ENCODE measurements around the gene KIAA1614.

KIAA1614 gene

DNA sequence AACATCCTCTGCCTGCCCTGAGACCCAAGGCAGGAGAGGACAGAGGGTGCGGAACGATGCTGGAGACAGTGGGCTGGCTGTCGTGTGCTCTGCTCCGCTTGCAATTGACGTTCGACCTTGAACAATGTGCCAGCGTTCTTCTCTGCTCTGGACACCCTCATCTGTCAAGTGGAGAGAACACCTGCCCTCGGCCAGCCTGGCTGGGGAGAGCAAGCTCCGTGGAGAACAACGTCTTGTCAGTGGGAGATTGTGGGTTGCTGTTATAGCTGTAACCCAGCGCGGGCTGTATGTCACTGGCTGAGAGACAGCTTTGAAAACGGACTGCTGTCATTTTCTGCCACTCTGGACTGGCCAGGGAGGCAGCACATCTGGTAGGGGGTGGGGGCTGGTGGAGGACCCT lies 14.7 kb downstream of the KIAA1614 start:
- DNase-seq: peak; percentile 84

DNA sequence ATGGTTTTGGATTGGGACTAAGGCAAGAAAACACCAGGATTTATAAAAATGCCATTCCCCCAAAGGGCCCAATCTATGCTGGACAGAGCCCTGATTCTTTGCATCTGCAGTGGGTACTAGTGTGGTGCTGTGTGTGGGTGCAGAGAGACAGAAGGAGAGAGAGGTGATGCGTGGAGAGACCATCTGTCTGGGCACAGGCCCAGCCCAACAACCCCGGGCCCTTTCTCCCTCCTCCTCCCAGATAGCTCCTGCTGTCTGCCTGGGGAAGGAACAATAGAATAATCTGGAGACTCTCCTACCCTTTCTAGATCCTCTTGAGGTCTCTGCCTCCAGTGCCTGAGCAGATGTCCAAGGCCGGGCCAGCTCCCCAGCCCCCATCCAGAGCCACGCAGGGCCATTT lies 15.1 kb downstream of the KIAA1614 start:
- DNase-seq: peak; percentile 96

DNA sequence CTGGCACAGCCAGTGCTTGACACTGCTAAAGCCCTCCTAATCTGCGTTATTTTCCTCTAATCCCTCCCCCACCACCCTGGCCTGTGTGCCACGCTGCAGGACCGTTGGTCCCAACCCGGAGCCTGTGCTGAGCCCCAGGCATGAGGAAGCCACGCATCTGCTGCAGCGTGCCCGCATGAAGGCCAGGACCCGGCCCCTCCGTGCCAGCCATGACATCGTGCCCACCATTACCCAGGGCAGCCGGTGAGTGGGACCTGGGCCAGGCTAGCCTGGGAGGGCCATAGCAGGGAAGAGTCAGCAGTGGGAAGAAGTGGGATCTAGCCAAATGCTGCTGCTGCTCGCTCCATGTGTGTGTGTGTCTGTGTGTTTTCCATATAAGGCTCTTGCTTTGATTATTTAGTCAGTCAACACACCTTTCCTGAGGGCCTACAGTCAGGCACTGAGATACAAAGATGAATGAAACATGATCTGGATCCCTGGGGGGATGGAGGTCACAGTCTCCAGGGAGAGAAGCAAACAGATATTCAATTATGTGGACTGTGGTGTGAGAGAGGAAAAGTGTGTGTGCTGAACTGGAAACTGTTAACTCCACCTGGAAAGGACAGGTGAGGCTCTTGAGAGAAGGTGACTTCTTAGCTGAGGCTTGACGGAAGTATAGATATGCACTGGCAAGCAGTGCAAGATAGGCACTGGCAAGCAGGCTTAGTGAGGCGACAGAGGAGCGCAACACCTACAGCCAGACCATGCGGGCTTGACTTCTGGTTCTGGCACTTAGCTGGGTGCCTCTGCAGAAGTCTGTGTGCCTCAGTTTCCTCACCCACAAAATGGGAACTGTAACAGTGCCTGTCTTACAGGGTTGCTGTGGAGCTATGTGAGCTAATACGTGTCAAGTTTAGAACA lies 15.9 kb downstream of the KIAA1614 start:
- DNase-seq: peak; percentile 83

DNA sequence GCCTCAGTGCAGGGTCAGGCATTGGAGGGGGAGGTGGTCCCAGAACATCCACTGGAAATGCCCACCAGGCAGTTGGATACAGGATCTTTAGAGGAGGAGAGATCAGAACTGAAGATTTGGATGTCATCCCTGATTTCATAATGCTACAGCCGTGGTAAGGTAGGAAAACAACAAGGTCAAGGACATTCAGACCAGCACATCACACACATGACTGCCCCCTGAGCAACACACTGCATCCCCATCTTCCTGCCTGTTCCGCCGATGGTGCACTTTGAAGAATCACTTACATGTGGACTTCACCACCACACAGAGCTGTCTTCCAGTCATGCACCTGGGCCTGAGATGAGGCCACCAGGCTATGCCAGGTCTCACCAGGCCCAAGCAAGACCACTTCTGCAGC lies 16.7 kb downstream of the KIAA1614 start:
- DNase-seq: no peak

DNA sequence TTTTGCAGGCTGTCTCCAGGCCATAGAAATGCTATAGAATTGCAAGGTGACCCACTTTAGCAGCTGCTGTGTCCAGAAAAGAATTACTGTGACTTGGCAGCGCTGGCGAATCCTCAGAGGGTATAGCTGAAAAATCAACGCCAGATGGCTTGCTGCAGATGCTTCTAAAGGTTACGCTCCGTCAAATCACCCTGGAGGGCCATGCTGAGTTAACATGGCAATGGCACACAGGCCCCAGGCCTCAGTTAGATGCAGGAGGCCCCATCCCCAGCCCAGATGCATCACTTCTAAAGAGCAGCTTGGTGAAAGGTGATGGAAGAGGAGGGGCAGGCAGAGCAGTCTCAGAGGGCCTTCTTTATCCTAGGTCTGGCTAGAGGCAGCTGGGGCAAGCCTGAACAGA lies 18.0 kb downstream of the KIAA1614 start:
- peak; percentile 99 for DNase-seq

DNA sequence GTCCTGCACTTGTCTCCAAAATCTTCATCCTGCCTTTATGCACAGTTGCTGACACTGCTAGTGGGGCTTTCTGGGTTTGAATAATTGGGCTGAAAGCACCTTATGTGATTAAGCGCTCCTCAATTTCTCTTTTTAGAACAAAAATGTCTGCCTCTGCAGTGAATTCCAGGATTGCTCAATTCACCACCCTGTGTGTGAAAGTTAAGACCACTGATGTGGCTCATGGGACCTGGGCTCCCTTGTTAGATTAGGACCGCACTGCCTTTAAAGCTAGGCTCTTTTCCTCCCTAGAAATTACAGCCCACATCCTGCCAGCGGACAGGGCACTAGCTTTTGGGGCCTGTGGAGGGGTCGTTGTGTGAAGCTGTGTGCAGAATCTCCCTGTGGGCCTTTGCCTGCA lies 18.8 kb downstream of the KIAA1614 start:
- no peak for DNase-seq

DNA sequence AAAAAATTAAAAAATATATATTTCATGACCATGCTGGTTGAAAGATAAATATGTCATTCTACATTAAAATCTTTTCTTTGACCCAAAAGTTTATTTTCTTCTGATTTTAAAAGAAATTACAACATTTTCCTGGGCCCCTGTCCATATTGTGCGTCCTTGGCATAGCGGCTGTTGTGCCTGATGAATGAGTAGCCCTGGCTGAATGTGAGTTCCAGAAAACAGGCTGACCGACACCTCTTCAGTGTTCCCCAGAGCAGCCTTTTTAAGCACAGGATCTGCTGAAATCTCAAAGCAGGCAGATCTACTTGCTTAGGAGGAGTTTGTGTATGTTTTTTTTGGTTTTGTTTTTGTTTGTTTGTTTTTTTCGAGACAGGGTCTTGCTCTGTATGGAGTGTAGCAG lies 19.7 kb downstream of the KIAA1614 start:
- DNase-seq: no peak

DNA sequence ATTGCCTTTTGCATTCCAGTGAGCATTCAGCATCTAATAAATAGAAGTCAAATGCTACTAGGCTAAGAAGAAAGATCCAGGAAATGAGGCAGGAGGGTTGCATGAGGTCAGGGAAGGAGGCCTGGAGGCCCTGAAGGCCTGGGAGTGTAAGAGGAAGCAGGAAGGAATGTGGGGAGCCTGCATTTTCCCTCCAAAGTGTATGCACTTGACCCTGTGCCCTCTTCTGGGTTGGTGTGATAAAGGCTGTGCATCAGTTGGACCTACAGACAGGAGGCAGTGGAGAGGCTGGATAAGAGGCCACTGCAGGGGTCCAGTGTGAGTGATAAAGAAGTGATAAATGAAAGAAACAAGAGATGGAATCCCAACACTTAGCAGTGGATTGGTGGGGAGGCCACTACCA lies 20.4 kb downstream of the KIAA1614 start:
- no peak for DNase-seq

DNA sequence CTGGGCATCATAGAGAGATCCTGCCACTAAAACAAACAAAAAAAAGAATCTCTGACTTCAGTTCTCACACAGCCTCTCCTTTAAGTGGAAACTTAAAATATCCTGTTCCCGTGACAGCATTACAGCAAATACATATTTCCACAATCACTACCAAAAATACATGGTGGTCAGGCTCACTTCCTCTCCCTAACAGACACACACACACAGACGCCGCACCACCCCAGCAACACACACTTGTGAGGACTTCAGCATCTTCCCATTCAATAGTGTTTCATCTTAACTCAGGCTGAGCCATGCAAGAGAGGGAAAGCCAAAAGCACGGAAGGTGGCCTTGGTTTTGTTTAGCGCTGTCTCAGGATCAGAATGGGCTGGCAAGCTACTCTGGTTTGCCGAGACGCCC lies 21.9 kb downstream of the KIAA1614 start:
- no peak for DNase-seq

DNA sequence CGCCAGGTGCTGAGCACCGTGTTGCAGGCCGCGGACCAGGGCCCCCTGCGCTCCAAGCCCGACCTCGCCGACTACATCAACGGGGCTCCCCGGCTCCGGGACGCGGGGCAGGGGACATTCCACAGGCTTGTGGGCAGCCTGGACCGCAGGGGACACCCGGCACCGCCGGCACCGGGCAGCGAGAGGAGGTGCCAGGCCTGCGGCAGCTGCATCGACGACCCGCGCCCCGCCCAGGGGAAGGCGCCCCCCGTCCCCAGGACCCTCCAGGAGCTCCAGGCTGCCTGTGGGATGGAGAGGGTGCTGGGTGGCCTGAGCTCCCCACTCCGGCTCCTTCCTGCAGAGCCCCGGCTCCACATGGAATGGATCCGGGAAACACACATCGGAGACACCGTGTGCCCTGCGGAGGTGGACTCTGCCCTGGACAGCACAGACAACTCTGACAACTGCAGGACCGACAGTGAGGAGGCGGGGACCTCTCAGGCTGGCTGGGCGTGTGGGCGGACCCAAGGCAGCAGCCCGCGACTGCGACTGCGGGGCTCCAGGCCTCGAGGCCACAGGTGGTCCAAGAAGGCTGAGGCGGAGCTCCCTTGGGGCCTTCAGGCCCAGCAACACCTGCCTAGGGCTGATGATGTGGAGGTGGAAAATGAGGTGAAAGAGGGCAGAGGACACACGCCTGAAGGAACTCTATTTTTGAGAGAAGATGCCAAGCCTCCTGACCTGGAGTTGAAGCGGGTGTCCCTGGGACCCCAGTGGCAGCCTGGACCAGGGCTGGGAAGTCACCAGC lies 22.8 kb downstream of the KIAA1614 start:
- DNase-seq: no peak

DNA sequence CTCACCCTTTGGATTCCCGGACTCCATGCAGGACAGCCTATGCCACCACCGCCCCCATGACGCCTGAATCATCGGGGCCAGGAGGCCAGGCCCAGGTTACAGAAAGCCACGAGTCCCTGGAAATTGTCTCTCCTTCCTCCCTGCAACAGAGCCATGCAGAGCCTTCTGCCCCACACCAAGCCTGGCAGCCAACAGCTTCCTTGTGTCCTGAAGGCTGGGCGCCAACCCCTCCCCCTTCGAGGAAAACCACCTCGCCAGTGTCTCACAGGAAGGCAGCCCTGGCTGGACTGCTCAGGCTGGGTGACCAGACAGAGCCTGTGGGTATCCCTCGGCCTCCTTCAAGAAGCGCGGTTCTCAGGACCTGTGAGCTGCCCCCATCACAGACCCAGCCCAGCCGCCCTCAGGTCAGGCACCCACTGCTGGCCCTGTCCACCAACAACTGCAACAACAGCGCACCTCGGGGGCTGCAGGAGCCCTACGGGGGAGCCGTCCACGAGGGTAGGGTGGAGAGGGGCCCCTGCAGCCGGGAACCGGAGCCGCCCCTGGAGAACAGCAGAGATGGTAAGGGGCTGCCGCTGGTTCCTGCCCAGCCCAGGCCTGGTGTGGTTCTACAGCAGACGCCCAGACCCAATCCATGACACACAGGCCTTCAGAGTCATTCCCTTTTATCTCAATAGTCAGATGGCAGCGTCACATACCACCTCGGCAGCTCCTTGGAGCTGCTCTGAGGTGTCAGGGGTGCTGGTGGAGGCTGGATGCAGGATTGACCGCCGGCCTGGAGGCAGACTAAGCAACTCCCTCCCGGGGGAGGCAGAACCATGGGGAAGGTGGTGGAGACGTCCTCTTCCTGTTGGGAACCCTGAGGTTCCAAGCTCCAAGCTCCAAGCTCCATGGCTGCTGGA lies 23.7 kb downstream of the KIAA1614 start:
- no peak for DNase-seq

DNA sequence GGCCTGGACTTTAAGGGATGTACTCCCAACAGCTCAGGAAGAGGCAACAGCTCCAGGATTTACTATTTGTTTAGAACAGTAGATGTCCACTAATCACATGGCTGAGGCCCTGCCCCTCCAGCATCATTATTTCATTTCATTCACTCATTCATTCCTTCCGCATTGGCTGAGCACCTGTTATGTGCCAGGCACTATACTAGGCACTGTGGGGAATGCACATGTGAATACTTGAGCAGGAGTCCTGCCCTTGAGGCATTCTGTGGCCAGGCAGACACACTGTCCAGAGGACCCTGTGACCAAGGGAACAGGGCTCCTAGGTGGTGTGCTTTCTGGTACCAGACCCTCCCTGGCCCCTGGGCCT lies 24.3 kb downstream of the KIAA1614 start:
- no peak for DNase-seq

DNA sequence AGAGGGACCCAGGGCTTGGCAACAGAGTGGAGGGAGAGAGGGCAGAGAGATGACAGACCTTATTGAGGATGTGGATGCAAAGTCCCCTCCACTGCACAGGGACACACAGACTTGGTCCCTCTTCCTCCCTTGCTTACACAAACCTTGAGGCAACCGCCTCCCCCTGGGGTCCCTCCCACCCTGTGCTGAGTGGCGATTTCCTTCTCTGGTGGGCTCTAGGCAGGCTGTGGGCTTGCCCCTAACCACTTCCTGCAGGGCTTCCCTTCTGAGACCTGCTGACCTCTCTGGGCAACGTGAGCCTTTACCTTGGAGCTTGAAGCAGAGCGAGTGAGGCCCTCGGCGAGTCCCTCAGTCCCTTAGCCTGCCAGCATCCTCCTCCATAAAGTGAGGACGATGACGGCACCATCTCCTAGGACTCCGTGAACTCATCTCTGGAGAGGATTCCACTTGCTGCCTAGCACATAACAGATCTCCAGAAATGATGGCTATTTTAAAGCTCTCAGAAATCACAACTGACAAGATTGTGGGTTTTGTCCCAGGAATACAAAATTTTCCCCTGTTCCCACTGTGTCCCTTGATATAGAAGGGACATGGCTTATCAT lies 25.0 kb downstream of the KIAA1614 start:
- no peak for DNase-seq

DNA sequence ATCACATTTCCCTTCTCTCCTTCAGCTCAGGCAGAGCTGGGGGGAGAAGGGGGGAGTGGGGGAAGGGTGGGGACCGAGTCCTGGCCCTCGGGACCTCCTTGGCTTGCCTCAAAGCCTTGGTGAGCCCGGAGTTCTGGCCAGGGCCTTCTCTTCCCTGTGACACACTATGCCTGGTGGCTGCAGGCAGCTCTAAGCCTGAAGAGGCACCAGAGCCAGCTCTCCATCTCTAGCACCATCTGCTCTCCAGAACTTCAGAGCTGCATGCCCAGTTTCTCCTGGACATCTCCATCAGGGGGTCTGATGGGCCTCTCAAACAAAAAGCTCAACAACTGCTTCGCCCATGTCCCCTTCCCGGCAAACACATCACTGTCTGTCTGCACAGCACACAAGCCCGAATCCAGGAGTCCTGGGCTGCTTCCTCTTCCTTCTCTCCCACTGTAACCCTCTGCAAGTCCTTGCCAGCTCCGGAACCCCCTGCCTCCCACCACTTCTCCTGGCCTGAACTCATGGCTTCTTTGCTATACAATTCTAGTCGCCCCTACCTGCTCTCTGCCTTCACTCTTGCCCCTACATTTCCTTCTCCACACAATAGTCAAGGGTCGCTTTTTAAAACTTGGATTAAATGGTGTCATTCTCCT lies 26.5 kb downstream of the KIAA1614 start:
- DNase-seq: no peak

DNA sequence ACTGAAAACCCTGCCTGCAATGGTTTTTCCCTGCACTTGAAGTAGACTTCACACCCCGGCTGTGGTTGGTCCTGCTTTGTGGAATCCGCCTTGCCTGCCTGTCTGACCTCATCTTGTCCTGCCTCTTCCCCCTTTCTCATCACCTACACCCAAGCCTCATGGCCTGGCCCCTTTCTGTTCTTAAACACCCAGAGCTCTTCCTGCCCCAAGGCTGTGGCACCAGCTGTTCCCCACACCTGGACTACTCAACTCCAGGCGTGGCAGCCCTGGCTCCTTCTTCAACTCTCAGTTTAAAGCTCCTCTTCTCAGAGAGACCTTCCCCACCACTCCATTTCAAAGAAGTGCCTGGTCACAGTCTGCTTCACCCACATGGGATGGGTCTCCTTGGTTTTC lies 27.0 kb downstream of the KIAA1614 start:
- DNase-seq: no peak

DNA sequence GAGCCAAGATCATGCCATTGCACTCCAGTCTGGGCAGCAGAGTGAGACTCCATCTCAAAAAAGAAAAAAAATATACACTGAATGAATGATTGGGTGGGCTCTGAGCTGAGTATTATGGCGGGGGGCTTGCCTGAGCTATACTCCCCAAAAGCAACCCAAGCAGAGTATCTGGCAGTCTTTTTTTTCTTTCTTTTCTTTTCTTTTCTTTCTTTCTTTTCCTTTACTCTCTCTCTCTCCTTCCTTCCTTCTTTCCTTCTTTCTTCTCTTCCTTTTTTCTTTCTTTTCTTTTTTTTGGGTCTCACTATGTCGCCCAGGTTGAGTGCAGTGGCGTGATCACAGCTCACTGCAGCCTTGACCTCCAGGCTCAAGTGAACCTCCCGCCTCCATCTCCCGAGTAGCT lies 27.7 kb downstream of the KIAA1614 start:
- DNase-seq: no peak

DNA sequence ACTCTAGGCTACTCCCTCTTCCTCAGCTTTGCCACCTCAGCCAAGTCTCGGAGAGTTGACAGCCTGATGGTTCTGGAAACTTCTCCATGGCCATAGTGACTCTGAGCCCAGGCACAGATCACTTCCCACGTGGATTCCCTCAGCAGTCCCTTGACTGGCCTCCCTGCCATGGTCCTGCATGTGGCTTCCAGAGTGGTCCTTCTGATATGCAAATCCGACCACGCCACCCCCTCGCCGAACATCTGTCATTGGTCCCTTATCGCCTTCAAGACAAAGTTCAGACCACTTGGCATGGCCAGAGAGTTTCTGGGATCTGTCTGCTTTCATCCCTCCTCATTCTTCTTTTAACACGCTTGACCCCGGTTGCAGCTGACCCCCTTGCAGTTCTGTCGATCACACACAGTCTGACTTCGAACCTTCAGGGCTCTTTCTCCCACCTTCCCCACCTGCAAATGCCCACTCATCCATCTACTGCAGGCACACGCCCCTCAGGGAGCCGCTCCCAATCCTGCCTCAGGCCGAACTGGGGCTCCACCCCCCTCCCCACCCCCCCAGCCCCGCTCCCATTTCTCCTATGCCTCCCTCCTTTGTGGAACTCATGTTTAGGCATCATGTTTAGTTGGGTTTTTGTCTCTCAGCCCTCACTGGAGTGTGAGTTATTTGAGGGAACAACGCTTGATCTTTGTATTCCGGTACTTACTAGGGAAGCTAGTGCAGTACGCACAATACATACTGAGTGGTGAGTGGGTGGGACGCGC lies 29.0 kb downstream of the KIAA1614 start:
- no peak for DNase-seq

DNA sequence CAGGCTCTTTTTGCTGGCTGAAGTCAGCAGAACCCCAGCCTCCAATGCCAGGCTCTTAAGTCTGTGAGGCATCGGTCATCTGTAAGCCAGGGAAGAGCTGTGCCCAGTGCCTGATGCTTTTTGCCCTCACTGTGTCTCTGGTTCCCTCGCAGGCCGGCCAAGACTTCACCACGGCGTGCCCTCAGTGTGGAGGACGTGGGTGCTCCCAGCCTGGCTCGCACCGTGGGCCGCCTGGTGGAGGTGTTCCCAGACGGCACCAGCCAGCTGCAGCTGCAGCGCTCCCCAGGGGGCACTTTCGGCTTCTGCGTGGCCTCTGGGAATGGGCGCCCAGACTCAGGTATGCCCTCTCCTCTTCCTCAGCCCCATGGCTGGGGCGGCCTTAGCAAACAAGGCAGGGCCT lies 32.5 kb downstream of the KIAA1614 start:
- no peak for DNase-seq

DNA sequence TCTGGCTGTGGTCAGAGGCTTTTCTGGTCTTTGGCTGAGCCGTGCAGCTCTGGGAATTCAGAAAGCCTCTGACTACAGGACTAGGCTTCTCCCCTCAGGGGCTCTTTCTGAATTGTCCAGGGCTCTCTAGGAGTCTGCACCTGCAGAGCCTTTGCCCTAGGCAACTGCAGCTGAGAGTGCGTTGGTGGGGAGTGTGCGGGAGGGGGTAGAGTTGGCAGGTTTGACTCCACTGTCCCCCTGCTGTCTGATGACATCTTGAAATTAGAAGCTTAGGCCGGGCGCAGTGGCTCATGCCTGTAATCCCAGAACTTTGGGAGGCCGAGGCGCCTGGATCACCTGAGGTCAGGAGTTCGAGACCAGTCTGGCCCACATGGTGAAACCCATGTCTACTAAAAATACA lies 32.9 kb downstream of the KIAA1614 start:
- no peak for DNase-seq

DNA sequence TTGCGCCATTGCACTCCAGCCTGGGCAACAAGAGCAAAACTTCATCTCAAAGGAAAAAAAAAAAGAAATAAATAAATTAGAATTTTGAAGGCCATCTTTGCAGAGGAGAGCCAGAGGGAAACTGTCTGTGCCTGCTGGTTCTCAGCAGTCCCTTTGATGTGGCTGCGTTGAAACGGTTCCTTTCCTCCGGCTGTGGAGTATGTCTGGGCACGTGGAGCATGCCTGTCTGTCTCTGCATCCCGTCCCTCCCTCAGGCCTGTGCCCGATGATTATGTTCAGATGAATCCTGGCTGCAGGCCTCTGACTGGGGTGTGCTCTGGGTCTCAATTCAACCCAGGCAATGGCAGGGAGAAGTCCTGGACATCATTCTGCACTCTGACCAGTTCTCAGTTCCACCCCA lies 33.4 kb downstream of the KIAA1614 start:
- DNase-seq: no peak
